SK-N-MC (cell line): ENCODE data around the gene FXYD1.

Experiments
- EZH2 ChIP-seq: fragments of 200-600 bp; sonication (generic); IDR thresholded peaks from one replicate; pipeline ENCODE4 v1.6.1; 2017; ENCODE audit warnings: antibody characterized with exemption
- POLR2AphosphoS5 ChIP-seq: IDR thresholded peaks from 2 replicates; pipeline ENCODE4 v1.6.1; 2012; ENCODE audit warnings: mild to moderate bottlenecking, low read depth, low read length, borderline replicate concordance

GRCh38 chr19:35095667-35096368 is 42.8 kb upstream of the FXYD1 start:
- no peak for TF ChIP-seq EZH2
- no peak for TF ChIP-seq POLR2AphosphoS5
